Chondrocyte (in vitro differentiated cells): ENCODE data around the gene ZNF688. TPM values are rescaled to one million over a fixed set of nuclear protein-coding genes. Genes with fewer than 3 reads are reported as not detected.

Experiments
- DNase-seq: peaks from one replicate; pipeline ENCODE4 v3.0.0; 2021; ENCODE audit warnings: mixed read lengths, low spot score
- H3K27ac Mint-ChIP-seq: one replicate; pipeline ENCODE4 v1.8.0; 2021; ENCODE audit warnings: mild to moderate bottlenecking, moderate library complexity, mixed read lengths; ENCODE audit not compliant: unreplicated experiment
- H3K27me3 Mint-ChIP-seq: 2 replicates; pipeline ENCODE4 v1.8.0; 2021; ENCODE audit warnings: low read depth, mixed read lengths
- H3K36me3 Mint-ChIP-seq: 2 replicates; pipeline ENCODE4 v1.8.0; 2021; ENCODE audit warnings: low read depth, mixed read lengths
- H3K4me1 Mint-ChIP-seq: 2 replicates; pipeline ENCODE4 v1.8.0; 2021; ENCODE audit warnings: low read depth, mild to moderate bottlenecking, mixed read lengths
- H3K4me3 Mint-ChIP-seq: one replicate; pipeline ENCODE4 v1.8.0; 2021; ENCODE audit warnings: mild to moderate bottlenecking, moderate library complexity, mixed read lengths; ENCODE audit not compliant: unreplicated experiment
- H3K9me3 Mint-ChIP-seq: 2 replicates; pipeline ENCODE4 v1.8.0; 2021; ENCODE audit warnings: low read depth, mixed read lengths
- CTCF ChIP-seq: fragments of 200-600 bp; sonication (generic); IDR thresholded peaks from 2 replicates; pipeline ENCODE4 v1.5.0; 2021; ENCODE audit warnings: antibody characterized with exemption, mild to moderate bottlenecking, moderate library complexity
- long read RNA-seq: library from polyadenylated mRNA; stranded (forward); transcript quantifications from one replicate; pipeline ENCODE4 v2.0.0, GENCODE V29; 2021
- total RNA-seq: library from RNA; stranded (reverse); gene quantifications from 3 replicates; pipeline ENCODE4 v1.2.1, GENCODE V29; 2021

The ZNF688 gene
- total RNA-seq, result 11.7 to 15.0 TPM (median 13.7 TPM) in 3 replicates
- long read RNA-seq, transcript ZNF688-201 (3 exons, 2,506 nt), result major isoform, 16 of 20 reads
- long read RNA-seq, partial matches to known transcripts, result 0 of 20 reads
- long read RNA-seq, other reads (novel, unspliced or antisense), result 2 of 20 reads

GRCh38 chr16:30571445-30572322, at the start of gene ZNF688:
TSS of gene ZNF688 (minus strand) at chr16:30571714. CDS start at chr16:30571629, 85 bp downstream.
- H3K9me3 Mint-ChIP-seq, result no peaks in the 10 kb centered on the region
- H3K4me1 Mint-ChIP-seq, result peaks cover 18% of the 10 kb centered on the region
- peak within 1 kb of the TSS; percentile 95 for H3K27ac Mint-ChIP-seq
- TF ChIP-seq CTCF, result peak; percentile 17
- H3K4me3 Mint-ChIP-seq, result peak within 1 kb of the TSS; percentile 89
- H3K36me3 Mint-ChIP-seq, result no peaks in the 10 kb centered on the region
- DNase-seq, result peak; percentile 97
- H3K27me3 Mint-ChIP-seq, result no peaks in the 10 kb centered on the region

- no peaks in the 10 kb centered on the region for H3K36me3 Mint-ChIP-seq
- H3K9me3 Mint-ChIP-seq, result peaks cover 10% of the 10 kb centered on the region
- no peak for TF ChIP-seq CTCF
- H3K27ac Mint-ChIP-seq, result no peak overlapping the region
- no peak for DNase-seq
- H3K4me3 Mint-ChIP-seq, result no peak overlapping the region
- no peaks in the 10 kb centered on the region for H3K27me3 Mint-ChIP-seq
- no peaks in the 10 kb centered on the region for H3K4me1 Mint-ChIP-seq
Observed at GRCh38 chr16:30620169-30620568, 48.7 kb upstream of the ZNF688 start.

DNA sequence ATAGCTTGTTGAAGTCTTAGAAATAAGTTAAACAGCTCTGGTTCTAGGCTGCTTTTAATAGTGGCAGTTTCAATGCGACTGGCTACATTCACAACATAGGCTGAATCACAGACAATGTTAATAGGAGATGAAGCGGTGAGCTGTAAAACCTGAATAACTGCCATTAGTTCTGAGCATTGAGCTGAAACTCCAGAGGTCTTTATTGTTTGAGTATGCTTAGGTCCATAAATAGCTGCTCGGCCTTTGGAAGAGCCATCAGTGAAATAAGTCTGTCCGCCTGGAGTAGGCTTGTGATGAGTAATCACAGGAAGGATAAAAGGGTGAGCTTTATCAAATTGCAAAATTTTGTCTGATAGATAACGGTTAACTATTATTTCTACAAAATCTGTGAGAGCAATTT, 48.1 kb upstream of the ZNF688 start:
- Mint-ChIP-seq H3K9me3 (peaks cover 10% of the 10 kb centered on the region), H3K36me3 (no peaks in the 10 kb centered on the region)

DNA sequence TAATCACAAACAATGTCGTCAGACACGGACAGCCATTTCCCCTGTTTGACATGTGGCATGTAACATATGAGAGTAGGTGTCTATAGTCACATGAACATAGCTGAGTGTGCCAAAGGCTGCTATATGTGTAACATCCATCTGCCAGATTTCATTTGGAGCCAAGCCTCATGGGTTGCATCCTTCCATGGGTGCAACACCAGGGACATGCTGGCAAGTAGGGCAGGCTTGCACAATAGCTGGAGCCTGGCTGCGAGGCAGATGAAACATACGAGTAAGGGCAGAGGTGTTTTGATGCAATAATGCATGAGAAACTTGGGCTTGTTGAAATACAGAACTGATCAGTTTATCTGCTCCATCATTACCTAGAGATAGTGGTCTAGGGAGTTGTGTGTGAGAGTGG, 47.7 kb upstream of the ZNF688 start:
- H3K27me3 Mint-ChIP-seq, result no peaks in the 10 kb centered on the region
- H3K4me1 Mint-ChIP-seq, result no peaks in the 10 kb centered on the region
- no peak overlapping the region for H3K4me3 Mint-ChIP-seq
- no peak overlapping the region for H3K27ac Mint-ChIP-seq
- H3K36me3 Mint-ChIP-seq, result no peaks in the 10 kb centered on the region
- no peak for TF ChIP-seq CTCF
- DNase-seq, result peak; percentile 30
- H3K9me3 Mint-ChIP-seq, result peaks cover 10% of the 10 kb centered on the region

More for the DNA sequence above, 48.1 kb upstream of the ZNF688 start:
- Mint-ChIP-seq H3K27me3 (no peaks in the 10 kb centered on the region), H3K4me3 (no peak overlapping the region), H3K27ac (no peak overlapping the region), H3K4me1 (no peaks in the 10 kb centered on the region)
- no peak for DNase-seq
- TF ChIP-seq CTCF, result no peak

DNA sequence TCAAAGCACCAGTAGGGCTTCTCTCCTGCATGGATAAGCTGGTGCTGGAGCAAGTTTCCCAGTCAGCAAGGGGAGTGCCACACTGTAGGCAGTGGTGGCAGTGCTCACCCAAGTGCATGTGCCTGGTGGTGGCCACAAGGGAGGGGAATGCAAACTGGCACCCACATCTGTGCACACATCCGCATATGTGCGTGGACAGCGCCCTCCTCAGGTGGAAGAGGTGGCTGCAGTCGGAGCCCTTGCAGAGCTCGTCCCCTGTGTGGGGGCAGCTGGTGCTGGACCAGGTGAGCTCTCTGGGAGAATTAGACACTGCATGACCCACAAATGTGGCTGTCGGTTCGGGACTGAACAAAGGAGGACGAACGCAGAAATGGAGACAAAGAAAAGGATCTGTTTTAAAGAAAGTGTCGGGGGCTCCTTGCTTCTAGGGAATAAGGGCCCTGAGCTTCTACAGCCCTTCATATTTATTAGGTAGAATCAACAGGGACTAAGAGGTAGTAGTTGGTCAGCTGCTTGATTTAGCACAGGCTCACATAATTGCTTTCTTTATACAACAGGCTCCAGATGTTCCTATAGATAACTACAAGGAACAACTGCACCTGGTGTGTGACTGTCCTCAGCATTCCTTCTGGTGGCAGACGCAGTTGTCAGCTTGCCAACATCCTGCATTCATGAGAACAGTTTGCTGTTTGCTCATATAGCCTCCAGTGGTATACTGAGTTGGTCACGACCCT, 44.0 kb upstream of the ZNF688 start:
- H3K4me1 Mint-ChIP-seq, result peaks cover 2% of the 10 kb centered on the region
- no peak overlapping the region for H3K4me3 Mint-ChIP-seq
- no peaks in the 10 kb centered on the region for H3K36me3 Mint-ChIP-seq
- peaks cover 4% of the 10 kb centered on the region for H3K9me3 Mint-ChIP-seq
- no peak overlapping the region for H3K27ac Mint-ChIP-seq
- TF ChIP-seq CTCF, result peak; percentile 70
- no peaks in the 10 kb centered on the region for H3K27me3 Mint-ChIP-seq
- DNase-seq, result peak; percentile 70
